Measurements from ENCODE around the gene ECT2.
A peak's percentile ranks its signal among the peaks of the same experiment; 100 is the strongest.
"Not testable (repeated sequence)": the region's sequence is repeated elsewhere in the genome, so short reads cannot be mapped to it uniquely, and the experiment has no call there.

Gene ECT2, protein sequence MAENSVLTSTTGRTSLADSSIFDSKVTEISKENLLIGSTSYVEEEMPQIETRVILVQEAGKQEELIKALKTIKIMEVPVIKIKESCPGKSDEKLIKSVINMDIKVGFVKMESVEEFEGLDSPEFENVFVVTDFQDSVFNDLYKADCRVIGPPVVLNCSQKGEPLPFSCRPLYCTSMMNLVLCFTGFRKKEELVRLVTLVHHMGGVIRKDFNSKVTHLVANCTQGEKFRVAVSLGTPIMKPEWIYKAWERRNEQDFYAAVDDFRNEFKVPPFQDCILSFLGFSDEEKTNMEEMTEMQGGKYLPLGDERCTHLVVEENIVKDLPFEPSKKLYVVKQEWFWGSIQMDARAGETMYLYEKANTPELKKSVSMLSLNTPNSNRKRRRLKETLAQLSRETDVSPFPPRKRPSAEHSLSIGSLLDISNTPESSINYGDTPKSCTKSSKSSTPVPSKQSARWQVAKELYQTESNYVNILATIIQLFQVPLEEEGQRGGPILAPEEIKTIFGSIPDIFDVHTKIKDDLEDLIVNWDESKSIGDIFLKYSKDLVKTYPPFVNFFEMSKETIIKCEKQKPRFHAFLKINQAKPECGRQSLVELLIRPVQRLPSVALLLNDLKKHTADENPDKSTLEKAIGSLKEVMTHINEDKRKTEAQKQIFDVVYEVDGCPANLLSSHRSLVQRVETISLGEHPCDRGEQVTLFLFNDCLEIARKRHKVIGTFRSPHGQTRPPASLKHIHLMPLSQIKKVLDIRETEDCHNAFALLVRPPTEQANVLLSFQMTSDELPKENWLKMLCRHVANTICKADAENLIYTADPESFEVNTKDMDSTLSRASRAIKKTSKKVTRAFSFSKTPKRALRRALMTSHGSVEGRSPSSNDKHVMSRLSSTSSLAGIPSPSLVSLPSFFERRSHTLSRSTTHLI

DNA sequence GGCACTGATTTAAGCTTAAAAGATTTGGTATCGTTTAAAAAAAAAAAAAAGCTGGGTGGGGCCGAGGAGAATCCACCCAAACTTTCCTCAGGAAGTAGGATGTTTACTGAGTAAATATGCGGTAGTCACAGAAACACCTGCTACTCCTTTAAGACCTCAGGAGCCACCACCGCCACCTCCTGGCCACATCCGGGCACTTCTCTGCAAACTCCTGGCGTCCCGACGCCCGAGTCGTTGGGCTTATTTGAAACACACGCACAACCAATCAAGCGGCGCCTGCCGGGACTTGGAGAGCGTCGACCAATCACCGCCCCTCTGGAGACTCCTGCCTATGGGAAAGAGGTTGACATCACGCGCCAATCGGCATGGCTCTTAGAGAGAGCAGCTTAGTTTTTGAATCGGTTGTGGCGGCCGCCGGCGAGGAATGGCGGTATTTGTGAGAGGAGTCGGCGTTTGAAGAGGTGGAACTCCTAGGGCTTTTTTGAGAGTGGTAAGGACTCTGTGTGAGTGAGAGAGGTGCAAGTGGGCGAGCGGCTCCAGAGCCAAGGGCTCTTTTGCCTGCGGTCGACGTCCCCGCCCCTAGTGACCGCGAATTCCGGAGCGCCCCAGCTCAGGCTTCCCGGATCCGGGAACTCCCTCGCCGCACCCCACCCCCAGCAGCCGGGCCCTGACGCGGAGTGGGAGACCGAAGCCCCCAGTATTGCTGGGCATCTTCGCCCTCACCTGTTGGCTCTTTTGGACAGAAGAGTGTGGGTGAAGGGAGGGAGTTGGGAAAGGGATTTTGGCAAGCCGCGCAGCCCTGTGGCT is at the start of gene ECT2:
Gene ECT2 (plus strand): TSS at position 359 of the 807 bp plus-strand sequence. CDS start 3,805 bp downstream, outside the sequence.
- peak; percentile 90 to 97 (median 95) for DNase-seq (ENCODE audit: low read depth in 3 of 3)

DNA sequence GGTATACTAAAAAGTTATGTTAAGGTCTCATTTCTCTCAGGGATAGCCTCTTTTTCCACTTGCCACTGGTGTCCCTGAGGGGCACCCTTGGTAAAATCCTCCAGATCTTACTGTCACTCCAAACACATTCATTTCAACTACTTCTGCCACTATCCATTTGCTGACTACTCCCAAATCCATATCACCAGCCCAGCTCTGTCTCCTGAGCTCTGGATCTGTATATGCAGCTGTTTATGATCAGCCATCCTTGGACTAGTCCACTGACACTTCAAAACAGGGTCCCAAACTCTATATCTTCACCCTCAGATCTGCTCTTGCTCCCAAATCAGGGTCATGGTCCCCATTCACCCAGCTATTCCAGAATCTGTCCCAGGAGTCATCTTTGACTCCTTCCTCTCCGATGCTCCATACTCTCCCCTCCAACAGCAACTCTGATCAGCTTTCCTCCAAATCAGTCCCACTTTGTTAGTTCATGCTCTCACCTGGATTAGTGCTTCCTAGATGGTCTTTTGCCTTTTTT is 49.5 kb upstream of the ECT2 start:
- DNase-seq (ENCODE audit: low read depth in 3 of 3) = no peak

DNA sequence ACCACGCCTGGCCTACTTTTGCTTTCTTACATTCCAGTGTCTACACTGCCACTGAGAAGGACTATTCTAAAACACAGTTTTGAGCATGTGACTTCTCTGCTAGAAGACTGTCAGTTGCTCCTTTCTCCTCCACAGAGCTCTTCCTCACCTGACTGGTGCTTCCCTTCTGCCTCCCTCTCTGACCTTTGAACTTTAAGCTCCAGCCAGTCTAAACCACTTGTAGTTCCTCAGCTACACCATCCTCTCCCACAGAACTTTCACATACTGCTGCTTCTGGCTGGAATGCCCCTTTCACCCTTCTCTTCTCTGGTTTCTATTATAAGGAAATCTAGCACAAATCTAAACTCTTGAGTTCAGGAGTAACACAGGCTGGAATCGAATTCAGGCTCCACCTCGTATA is 48.8 kb upstream of the ECT2 start:
- no peak for DNase-seq (ENCODE audit: low read depth in 3 of 3)

DNA sequence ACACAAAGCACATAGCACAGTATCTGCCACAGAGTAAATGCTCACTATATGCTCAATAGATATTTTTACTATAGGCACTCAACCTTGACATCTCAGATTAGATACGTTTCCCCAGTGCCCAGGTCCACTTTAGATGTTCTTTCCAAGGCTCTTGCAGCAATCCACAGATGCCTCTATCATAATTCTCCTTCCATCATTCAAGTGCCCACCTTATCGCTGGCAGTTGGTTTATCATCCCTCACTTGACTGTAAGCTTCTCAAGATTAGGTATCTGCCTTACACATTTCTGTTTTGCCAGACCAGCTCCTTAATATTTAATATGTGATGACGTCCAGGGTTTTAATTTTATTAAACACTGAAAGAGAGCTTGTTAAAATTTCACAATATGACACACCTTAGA is 48.3 kb upstream of the ECT2 start:
- no peak for DNase-seq (ENCODE audit: low read depth in 3 of 3)

DNA sequence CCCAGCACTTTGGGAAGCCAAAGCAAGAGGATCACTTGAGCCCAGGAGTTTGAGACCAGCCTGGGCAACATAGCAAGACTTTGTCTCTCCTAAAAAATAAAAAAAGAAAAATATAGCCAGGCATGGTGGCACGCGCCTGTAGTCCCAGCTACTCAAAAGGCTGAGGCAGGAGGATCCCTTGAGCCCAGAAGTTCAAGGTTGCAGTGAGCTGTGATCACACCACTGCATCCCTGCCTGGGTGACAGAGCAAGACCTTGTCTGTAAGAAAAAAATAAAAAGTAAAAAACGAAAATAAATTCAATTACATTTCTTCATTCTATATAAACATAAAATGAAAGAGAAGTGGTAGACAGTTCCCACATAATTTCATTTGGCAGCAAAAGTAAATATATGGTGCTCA is 47.8 kb upstream of the ECT2 start:
- DNase-seq (ENCODE audit: low read depth in 3 of 3) = not testable (repeated sequence)

DNA sequence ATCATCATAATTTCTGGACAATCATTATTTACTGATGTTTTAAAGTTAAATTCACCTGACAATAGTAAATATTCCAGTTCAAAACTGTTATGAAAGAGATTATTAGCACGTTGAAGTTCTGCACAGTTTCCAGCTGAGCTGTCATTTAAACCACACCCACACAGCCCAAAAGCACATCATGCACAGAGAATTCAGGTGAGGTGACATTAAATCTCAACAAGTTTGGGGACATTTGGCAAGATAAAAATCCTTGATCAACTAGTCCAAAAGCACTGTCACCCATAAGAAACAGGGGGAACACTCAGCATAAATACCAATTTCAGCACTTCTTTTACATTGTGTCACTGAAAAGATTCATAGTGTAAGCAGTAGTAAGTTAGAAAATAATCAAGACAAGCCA is 46.5 kb upstream of the ECT2 start:
- DNase-seq (ENCODE audit: low read depth in 3 of 3) = no peak

DNA sequence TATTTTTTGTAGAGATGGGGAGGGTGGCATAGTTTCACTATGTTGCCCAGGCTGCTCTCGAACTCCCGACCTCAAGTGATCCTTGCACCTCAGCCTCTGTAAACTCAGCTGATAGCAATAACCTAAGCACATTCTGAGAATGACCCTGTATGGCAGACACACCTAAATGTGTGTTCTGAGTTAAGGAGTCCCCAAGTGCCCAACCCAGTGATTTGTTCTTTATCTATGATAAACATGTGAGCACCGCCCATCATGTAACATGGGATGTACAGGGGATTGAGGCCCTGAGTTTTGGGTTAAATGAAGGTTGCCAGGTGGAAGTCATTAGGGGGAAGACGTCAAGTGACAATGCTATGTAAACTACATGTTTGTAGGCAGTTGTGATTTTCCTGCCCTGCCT is 45.4 kb upstream of the ECT2 start:
- DNase-seq (ENCODE audit: low read depth in 3 of 3) = no peak

DNA sequence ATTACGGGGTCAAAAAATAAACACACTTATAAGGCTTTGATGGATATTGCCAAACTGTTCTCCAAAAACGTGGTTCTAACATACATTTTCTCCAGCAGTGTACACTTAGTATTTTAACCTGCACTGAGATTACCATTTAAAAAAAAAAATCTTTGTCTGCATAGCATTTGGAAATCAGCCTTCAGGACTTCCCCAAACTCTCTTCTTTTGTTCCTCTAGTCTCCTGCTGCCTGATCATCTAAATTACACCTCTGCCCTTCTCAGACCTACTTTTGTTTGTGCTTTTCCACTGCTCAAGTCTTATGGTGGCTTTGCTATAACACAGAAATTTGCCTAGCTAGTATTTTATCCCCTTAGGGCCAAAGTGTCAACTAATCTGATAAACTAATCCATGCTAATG is 43.5 kb upstream of the ECT2 start:
- no peak for DNase-seq (ENCODE audit: low read depth in 3 of 3)

DNA sequence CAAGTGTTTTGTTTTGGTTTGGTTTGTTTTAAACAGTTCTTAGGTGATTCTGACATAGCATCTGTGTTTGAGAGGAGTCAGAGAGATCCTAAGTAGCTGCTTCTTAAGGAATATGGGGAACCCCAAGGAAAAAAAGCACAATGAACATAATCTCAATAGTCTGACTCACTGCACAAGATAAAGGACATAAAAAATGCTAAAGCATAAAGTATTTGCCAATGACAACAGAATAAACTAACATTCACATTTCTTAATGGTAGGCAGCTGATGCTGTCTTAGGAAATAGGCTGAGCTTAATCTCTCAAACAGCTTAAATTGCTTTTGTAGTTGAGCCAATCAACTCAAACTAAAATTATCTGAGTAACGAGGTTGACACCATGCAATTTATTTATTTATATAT is 42.6 kb upstream of the ECT2 start:
- DNase-seq (ENCODE audit: low read depth in 3 of 3) = no peak

DNA sequence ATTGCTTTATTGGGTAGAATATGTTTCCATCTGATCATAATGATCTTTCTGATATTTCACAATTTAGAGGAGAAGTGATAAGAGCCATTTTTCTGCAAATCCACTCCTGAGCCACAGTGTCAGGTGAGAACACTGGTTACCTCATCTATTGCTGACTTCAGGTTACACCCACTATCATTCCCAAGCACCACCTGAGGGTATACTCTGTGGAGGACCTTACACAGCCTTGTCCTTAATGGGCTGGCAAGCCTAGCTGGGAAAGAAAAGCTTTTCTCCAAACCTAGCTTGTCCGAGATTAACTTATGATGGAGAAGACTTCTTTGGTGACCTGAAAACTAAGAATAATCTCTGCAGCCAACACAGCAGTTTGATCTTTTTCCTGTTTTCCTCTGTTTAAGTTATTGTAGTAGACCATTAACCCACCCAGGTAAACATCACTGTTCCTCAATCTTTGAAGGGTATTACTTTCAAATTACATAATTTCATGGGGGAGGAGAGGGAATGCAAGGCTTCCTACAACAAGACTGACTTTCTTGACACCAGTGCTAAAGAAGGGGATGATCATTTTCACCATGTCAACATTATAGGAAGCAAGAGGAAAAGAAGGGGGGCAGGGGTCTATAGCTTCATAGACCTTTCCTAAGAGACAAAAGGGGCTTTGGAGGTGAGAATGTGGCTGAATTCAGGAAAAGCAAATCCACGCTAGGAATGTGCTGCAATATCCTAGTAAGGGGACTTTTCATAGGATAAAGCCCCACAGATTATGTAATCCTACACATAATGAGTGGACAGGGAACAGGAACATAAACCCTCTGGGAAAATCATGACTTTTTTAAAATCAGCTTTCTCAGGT is 41.4 kb upstream of the ECT2 start:
- no peak for DNase-seq (ENCODE audit: low read depth in 3 of 3)

DNA sequence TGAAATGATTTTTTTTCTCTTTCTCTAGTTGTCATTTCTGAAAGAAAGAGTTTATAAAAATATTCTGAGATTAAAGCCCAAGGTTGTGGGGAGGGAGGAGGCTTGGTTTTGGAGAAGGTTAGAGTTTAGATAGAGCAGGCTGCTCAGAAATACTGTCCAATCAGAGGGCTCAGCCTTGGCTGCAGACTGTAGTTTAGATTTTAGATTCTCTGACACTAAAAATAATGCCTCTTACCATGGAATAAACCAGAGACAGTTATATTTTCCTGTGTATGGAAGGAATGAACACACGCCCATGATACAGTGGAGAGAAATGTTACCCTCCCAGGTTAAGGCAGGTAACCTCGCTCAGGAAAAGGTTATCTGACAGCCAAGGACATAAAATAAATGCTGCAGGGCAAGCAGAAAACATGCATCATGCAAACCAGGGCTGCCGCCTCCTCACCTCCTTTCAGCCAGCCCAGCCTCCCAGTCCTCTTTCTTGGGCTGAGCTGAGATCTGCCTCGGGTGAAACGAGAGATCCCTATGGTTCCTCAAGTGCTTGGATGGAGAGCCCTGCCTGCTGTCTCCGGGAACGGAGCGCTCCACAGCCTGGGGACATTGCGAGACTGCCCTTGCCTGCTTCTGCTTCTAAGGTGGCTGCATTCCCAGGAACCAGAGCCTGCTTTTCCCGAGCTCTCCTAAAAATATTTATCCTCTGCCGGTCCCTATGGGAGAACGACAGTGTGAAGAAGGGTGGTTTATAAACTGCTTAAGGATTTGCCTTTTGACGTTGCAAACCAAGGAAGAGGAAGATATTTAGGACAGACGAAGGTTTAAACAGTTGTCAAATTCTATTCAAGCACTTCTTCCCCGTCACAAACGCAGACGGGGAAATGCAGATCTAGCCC is 40.5 kb upstream of the ECT2 start:
- DNase-seq (ENCODE audit: low read depth in 3 of 3) = peak in 1 of 3 experiments; percentile 8

DNA sequence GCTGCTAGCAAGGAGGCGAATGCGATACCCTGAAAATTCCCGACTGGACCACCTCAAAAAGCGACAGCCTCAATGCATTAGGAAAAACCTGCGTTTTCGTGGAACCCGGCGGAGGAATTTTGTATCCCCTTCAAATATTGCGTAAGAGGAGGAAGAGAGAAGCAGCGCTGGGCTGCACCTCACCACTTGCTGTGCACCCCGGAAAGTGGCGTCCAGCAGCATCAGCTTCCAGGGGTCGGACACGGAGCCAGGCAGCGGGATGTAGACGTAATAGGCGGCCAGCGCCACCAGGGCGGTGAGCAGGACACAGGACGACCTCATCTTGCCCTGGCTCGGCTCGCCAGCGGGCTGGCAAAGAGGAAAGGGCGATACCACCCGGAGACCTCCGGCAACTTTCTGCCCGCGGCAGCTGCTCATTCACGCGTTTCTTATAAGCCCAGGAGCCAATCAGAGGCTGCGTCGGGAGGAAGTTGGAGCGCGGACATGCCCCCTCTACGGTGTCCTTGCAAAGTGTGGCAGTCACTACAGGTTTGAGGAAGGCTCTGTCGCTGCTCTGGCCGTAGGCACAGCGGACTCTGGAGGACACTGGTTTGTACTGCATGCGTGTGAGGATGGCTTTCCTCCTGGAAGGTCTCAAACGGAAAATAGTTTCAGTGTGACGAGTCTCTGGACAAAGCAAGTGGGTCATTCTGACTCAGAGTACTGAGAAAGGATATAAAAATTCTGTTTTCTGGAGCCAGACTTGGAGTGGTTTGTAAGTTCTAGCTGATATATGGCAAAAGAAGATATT is 39.7 kb upstream of the ECT2 start, which contains the start of gene NCEH1:
Gene NCEH1 (minus strand): TSS at position 404 of the 790 bp plus-strand sequence. CDS start 83 bp downstream, at position 321.
- DNase-seq (ENCODE audit: low read depth in 3 of 3) = peak; percentile 45 to 78 (median 53)

DNA sequence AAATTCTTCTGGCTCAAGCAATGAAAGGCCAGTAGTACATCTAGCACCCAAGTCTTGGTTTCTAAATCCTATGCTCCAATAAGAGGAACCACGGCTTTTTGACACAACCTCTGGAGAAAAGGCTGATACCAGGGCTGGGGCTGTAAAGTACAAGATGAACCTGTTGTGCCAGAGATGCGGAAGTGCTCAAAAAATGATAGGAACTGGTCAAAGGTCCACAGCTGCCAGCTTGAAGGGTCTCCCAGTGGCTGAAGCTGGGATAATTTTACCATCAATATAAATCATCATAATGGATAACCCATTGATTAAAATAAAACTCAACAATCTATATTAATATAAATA is 39.1 kb upstream of the ECT2 start:
- no peak for DNase-seq (ENCODE audit: low read depth in 3 of 3)

DNA sequence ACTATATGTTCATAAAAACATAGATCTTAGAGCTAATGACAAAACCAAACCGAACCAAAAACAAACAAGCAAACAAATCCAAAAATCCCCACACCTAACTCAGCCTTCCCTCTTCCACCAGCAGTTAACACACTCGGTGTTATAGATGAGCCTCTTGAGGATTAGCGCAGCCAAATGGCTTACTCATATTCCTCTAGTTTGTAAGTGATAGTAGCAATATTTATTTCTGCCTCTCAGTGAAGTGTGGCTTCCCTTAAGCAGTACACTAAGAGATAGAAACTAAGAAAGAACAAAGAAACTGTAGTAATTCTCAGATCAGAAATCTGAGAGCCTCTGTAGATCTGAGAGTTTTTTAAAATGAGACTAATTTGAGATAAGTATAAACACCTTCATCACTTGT is 37.2 kb upstream of the ECT2 start:
- DNase-seq (ENCODE audit: low read depth in 3 of 3) = no peak

DNA sequence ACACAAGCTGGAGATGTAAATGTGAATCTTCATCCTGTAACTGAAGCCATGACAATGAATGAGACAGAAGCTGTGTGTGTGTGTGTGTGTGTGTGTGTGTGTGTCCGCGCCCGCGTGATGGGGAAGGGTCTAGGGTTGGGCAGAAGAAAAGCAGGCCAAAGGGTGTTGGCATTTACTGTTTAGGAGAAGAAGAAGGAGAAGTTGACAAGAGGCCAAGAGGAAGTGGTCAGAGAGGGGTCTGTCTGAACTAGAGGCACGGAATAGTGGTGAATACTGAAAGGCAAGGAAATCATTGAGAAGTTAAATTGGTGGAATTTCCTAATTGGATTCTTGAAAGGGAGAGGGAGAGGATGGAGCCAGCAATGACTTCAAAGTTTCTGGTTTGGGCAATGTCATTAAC is 34.0 kb upstream of the ECT2 start:
- DNase-seq (ENCODE audit: low read depth in 3 of 3) = no peak

DNA sequence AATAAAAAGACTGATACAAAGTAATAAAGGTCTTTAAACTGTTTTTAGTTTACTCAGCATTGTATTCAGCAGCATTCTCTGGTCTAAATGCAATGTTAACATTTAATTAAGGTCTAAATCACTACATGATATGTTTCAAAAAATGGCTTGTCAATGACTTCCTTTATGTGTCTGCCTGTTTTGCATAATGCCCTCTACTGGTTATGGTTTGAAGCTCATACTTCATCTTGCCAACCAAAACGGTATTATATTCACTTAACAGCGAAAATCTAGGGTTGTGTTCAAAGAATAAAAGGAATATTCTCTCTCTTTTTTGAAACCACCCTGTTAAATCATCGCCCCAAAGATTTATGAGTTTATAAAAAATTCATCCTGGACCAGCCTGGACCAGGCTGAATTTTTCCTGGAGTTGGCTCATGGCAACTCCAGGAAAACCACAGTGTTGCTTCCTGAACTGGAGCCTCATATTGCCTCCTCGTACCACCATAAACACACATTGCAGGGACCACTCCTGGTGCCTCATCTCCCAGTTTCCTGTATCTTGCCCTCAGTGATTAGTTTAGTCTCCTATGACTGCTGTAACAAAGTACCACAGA is 32.9 kb upstream of the ECT2 start:
- no peak for DNase-seq (ENCODE audit: low read depth in 3 of 3)

DNA sequence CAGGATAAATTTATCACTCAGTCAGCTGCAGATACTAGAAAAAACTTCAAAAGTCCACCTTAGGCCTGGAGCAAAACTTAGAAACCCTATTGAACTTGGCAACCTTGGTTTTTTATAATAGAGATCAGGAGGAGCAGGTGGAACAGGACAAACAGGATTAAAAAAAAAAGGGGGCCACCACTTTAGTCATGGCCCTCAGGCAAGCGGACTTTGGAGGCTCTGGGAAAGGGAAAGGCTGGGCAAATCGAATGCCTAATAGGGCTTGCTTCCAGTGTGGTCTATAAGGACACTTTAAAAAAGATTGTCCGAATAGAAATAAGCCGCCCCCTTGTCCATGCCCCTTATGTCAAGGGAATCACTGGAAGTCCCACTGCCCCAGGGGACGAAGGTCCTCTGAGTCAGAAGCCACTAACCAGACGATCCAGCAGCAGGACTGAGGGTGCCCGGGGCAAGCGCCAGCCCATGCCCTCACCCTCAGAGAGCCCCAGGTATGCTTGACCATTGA is 27.9 kb upstream of the ECT2 start:
- not testable (repeated sequence) for DNase-seq (ENCODE audit: low read depth in 3 of 3)

DNA sequence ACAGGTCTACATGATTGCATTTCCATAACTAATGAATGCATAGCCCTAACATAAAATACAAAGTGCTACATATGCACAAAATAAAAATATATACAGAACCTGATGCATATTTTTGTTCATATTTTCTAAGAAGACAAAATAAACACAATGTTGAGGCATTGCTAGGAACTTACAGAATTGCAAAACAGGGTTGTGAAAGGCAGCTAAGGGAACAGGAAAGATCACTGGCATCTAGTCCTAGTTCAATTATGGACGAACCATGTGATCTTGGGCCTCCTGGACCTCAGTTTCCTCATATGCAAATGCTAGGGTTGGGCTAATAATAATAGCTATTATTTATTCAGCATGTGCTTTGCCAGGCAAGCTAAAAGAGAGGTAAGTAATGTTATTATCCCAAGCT is 24.1 kb upstream of the ECT2 start:
- no peak for DNase-seq (ENCODE audit: low read depth in 3 of 3)

Measured in stimulated activated CD4-positive, alpha-beta T cell treated with anti-CD3 and anti-CD28 coated beads, TNF-alpha, amount 100 ng/mL, for 24 hours (primary cell).